ENCODE results near the gene WSB1. TPM values are rescaled to one million over a fixed set of nuclear protein-coding genes. Genes with fewer than 3 reads are reported as not detected.

WSB1 gene
- total and polyA plus RNA-seq, 2 donors (not counting 1 experiment from before 2014, with no cell fraction given), result 123 to 217 TPM

DNA sequence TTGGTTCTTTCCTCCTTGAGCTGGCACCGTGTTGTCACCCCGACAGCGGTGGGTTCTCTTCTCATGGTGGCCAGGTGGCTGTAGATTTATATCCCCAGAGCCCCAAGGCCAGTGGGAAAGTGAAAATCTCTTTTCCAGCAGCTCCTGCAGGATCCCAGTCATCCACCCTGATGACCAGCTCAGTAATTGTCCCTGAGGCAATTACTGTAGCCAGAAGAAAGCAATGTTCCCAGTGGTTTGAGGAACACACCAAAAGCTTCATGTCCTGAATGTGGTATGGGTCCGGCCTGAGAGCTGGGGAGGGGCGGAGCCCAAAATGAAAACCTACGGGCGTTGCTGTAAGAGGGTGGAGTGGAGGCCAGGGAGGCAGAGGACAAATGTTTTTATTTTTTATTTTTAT is 69.0 kb downstream of the WSB1 start:
- no peaks in the 10 kb centered on the region for H3K36me3 ChIP-seq (replicated peaks in 1 of 2; ENCODE audit: control extremely low read depth in 1 of 2, control insufficient read depth in 1 of 2, extremely low read depth in 1 of 2, insufficient read depth in 2 of 2, low read length in 1 of 2)
- intact Hi-C loops (cut with micrococcal nuclease), result no loop called here
- H3K9ac ChIP-seq (ENCODE audit: low read length), result no peak overlapping the region
- no peak for TF ChIP-seq EZH2 (IDR thresholded peaks at IDR 0.05; ENCODE audit: borderline replicate concordance, insufficient read depth, low read depth, low read length, poor library complexity, severe bottlenecking)
- TF ChIP-seq, protein P1, sequence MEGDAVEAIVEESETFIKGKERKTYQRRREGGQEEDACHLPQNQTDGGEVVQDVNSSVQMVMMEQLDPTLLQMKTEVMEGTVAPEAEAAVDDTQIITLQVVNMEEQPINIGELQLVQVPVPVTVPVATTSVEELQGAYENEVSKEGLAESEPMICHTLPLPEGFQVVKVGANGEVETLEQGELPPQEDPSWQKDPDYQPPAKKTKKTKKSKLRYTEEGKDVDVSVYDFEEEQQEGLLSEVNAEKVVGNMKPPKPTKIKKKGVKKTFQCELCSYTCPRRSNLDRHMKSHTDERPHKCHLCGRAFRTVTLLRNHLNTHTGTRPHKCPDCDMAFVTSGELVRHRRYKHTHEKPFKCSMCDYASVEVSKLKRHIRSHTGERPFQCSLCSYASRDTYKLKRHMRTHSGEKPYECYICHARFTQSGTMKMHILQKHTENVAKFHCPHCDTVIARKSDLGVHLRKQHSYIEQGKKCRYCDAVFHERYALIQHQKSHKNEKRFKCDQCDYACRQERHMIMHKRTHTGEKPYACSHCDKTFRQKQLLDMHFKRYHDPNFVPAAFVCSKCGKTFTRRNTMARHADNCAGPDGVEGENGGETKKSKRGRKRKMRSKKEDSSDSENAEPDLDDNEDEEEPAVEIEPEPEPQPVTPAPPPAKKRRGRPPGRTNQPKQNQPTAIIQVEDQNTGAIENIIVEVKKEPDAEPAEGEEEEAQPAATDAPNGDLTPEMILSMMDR (IDR thresholded peaks at IDR 0.05), result no peak
- H3K79me2 ChIP-seq (ENCODE audit: control insufficient read depth, insufficient read depth, low read length), result no peaks in the 10 kb centered on the region
- peaks cover 0 to 7% (median 0%) of the 10 kb centered on the region in 3 donors for H3K9me3 ChIP-seq (ENCODE audit: control extremely low read depth in 1 of 3, control insufficient read depth in 2 of 3, insufficient read depth in 1 of 3, low read length in 2 of 3)
- WGBS (ENCODE audit: insufficient coverage), result 80% methylated on average over 5 of the region's 7 CpGs
- no peak overlapping the region for H3K4me3 Mint-ChIP-seq
- ChIA-PET POLR2A (no interaction called here), CTCF (interaction anchor here (1.2 to 3.6 kb wide), 4 partner anchors 9 to 237 kb away, joined by 3 to 15 read pairs (median 6); no protein-coding TSS in a partner anchor)
- H3K27me3 ChIP-seq (replicated peaks in 1 of 4; ENCODE audit: control extremely low read depth in 1 of 4, control insufficient read depth in 3 of 4, insufficient read depth in 4 of 4, low read length in 3 of 4), result no peaks in the 10 kb centered on the region
- ATAC-seq (ENCODE audit: low read depth), result no peak
- H3K27me3 Mint-ChIP-seq, result no peaks in the 10 kb centered on the region
- no peak overlapping the region for H3K27ac ChIP-seq (ENCODE audit: low read length in 2 of 2)
- no peak for DNase-seq
- no peak overlapping the region for H2AFZ ChIP-seq (ENCODE audit: insufficient read depth, low read depth, low read length, poor library complexity, severe bottlenecking)
- no peaks in the 10 kb centered on the region for H3K4me1 Mint-ChIP-seq
- no peak overlapping the region for H3K27ac Mint-ChIP-seq
- H3K4me3 ChIP-seq (ENCODE audit: control extremely low read depth in 1 of 5, extremely low read depth in 1 of 5, insufficient read depth in 1 of 5, low read depth in 2 of 5, low read length in 4 of 5), result no peak overlapping the region
- H3K9me3 Mint-ChIP-seq (ENCODE audit: insufficient read depth), result peaks cover 2% of the 10 kb centered on the region
- H3K4me2 ChIP-seq (replicated peaks; ENCODE audit: low read depth, low read length, poor library complexity, severe bottlenecking), result no peak overlapping the region
- no peaks in the 10 kb centered on the region for H3K4me1 ChIP-seq (ENCODE audit: control insufficient read depth in 2 of 2, insufficient read depth in 2 of 2, low read length in 2 of 2)
- no peaks in the 10 kb centered on the region for H4K20me1 ChIP-seq (ENCODE audit: control insufficient read depth, insufficient read depth, low read length, poor library complexity, severe bottlenecking)

DNA sequence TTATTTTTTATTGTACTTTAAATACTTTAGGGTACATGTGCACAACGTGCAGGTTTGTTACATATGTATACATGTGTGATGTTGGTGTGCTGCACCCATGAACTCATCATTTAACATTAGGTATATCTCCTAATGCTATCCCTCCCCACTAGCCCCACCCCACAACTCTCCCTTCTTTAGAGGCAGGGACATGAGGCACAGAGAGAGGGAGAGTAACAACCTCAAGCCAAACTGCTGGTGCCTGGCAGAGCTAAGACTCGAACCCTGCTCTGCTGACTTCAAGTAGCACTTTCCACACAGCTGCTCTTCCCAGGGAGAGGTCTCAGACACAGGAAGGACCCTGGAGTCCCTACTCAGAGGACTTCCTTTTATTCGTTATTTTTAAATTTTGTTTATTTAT is 69.4 kb downstream of the WSB1 start:
- peaks cover 6% of the 10 kb centered on the region for H3K9me3 Mint-ChIP-seq (ENCODE audit: insufficient read depth)
- intact Hi-C loops (cut with micrococcal nuclease), result no loop called here

More for the DNA sequence above, 69.4 kb downstream of the WSB1 start:
- ATAC-seq (ENCODE audit: low read depth) (no peak), DNase-seq (no peak)
- H3K36me3 ChIP-seq (replicated peaks in 1 of 2; ENCODE audit: control extremely low read depth in 1 of 2, control insufficient read depth in 1 of 2, extremely low read depth in 1 of 2, insufficient read depth in 2 of 2, low read length in 1 of 2), result no peaks in the 10 kb centered on the region
- no peak overlapping the region for H3K27ac Mint-ChIP-seq
- H3K27me3 ChIP-seq (replicated peaks in 1 of 4; ENCODE audit: control extremely low read depth in 1 of 4, control insufficient read depth in 3 of 4, insufficient read depth in 4 of 4, low read length in 3 of 4), result no peaks in the 10 kb centered on the region
- WGBS (ENCODE audit: insufficient coverage), result 88% methylated on average over 1 of the region's 3 CpGs
- H3K9ac ChIP-seq (ENCODE audit: low read length), result no peak overlapping the region
- H3K79me2 ChIP-seq (ENCODE audit: control insufficient read depth, insufficient read depth, low read length), result no peaks in the 10 kb centered on the region
- H3K4me1 ChIP-seq (ENCODE audit: control insufficient read depth in 2 of 2, insufficient read depth in 2 of 2, low read length in 2 of 2), result no peaks in the 10 kb centered on the region
- H3K4me3 Mint-ChIP-seq, result no peak overlapping the region
- no peaks in the 10 kb centered on the region for H3K27me3 Mint-ChIP-seq
- ChIA-PET CTCF (interaction anchor here (1.2 to 3.6 kb wide), 4 partner anchors 10 to 236 kb away, joined by 3 to 15 read pairs (median 6); no protein-coding TSS in a partner anchor), POLR2A (no interaction called here)
- no peak overlapping the region for H3K4me2 ChIP-seq (replicated peaks; ENCODE audit: low read depth, low read length, poor library complexity, severe bottlenecking)
- H3K4me1 Mint-ChIP-seq, result no peaks in the 10 kb centered on the region
- peaks cover 0 to 7% (median 0%) of the 10 kb centered on the region in 3 donors for H3K9me3 ChIP-seq (ENCODE audit: control extremely low read depth in 1 of 3, control insufficient read depth in 2 of 3, insufficient read depth in 1 of 3, low read length in 2 of 3)
- no peak for TF ChIP-seq EZH2 (IDR thresholded peaks at IDR 0.05; ENCODE audit: borderline replicate concordance, insufficient read depth, low read depth, low read length, poor library complexity, severe bottlenecking)
- no peak overlapping the region for H3K4me3 ChIP-seq (ENCODE audit: control extremely low read depth in 1 of 5, extremely low read depth in 1 of 5, insufficient read depth in 1 of 5, low read depth in 2 of 5, low read length in 4 of 5)
- no peak overlapping the region for H3K27ac ChIP-seq (ENCODE audit: low read length in 2 of 2)
- no peaks in the 10 kb centered on the region for H4K20me1 ChIP-seq (ENCODE audit: control insufficient read depth, insufficient read depth, low read length, poor library complexity, severe bottlenecking)
- no peak overlapping the region for H2AFZ ChIP-seq (ENCODE audit: insufficient read depth, low read depth, low read length, poor library complexity, severe bottlenecking)

Small RNA genes within 50 kb of the gene (small RNA-seq; reads per million reads assigned to genes)
- gene MIR4522 (ENCODE audit: insufficient read length, low read depth, low replicate concordance), result not detected

Other genes with a start within 250 kb of the WSB1 start
- gene KSR1, start 162.3 kb downstream of the WSB1 start, total RNA-seq, result 78.1 and 85.6 TPM in 2 replicates
- gene KSR1, start 162.3 kb downstream of the WSB1 start, polyA plus RNA-seq, result 21.3 and 27.5 TPM in 2 replicates

Data from B cell (primary cell).